GM19035 (cell line): Measurements from ENCODE around the gene KCNN4.
"Not testable (repeated sequence)": the region's sequence is repeated elsewhere in the genome, so short reads cannot be mapped to it uniquely, and the experiment has no call there.

Source experiments
- ATAC-seq: cut with Tn5 transposase; IDR thresholded peaks from one replicate; pipeline ENCODE4 v1.9.1; 2021; ENCODE audit not compliant: unreplicated experiment

Gene KCNN4

DNA sequence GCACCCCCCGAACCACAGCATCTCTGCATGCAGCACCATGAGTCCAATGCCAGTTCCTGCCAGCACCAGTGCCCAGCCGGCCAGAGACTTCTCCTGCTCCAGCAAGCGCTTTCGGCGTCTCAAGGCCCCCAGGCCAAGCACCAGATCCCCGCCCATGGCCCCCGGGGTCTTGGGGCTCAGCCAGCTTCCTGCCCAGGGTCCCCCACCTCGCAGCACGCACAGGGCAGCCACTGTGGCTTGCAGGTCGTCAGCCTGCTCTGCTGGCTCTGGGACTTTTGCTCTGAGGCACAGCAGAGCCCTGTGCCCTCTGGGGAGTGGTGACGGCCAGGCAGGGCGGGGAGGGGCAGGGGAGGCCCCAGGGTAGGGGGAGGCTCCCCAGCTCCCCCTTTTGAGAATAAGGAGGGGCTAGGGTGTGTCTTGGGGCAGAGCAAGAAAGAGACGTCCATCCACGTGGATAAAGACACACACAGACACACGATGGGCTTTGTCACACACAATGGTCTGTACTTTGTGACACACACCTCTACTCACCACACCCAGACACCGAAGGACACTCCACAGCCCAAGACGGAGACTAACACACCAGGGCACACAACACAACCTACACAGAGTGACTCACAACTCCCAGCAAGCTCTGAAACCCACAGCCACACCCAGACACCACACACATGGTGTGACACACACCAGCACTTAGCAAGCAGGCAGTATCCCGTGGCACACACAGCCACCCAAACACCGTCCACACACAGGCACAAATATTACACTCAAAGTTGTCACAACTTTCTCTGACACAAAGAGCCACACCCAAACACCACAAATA, at the start of gene KCNN4:
TSS of gene KCNN4 (minus strand) at position 268 of the 820 bp plus-strand sequence. CDS start at position 156, 112 bp downstream.
- ATAC-seq = peak; percentile 46

DNA sequence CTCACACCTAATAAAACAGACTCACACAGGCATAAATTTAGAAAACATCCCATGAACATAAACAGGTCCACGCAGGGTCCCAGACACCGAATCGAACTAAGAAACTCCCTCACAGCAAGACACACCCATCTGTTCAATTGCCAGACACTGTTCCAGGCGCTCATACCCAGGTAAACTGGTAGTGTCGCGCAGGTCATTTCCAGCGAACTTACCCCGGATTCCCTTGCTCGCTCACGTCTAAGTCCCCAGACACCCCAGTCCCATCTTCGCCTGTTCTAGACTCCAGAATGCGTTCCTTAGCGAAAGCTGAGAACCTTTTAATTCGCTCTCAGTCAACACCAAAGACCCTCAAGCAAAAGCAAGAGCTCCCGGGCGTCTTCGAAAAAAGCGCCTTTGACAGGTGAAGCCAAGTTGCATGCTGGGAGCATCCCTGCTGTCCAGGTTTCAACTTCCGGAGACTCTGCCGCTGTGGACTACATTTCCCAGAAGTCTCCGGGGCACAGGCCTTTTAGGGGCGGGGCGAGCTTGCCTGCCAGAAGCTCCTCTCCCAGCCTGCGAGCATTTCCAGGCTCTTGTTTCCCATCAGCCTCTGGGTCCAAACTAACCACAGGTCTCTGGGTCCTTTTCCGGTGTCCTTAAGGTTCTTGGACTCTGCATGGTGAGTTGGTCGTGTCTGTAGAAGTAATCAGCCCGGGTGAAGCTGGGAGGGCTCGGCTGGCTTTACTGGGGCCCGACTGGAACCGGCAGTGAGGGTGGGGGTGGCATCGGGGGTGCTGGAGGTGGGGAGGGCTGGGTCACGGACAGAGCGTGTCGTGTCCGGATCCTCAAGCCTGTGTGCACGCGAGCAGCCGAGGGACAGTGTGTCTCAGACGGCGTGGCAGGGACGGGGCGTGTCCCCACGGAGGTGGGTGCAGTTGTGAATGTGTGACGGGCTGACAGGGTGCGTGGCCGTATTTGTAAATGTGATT, 46.3 kb upstream of the KCNN4 start, which contains the start of gene ZNF283:
TSS of gene ZNF283 (plus strand) at position 535 of the 968 bp plus-strand sequence. CDS start 6,184 bp downstream, outside the sequence.
- ATAC-seq = peak; percentile 76

DNA sequence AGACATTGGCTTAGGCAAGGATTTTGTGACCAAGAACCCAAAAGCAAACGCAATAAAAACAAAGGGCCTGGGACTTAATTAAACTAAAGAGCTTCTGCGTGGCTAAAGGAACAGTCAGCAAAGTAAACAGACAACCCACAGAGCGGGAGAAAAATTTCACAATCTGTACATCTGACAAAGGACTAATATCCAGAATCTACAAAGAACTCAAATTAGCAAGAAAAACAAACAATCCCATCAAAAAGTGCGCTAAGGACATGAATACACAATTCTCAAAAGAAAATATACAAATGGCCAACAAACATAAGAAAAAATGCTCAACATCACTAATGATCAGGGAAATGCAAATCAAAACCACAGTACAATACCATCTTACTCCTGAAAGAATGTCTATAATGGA, 43.8 kb upstream of the KCNN4 start:
- not testable (repeated sequence) for ATAC-seq

DNA sequence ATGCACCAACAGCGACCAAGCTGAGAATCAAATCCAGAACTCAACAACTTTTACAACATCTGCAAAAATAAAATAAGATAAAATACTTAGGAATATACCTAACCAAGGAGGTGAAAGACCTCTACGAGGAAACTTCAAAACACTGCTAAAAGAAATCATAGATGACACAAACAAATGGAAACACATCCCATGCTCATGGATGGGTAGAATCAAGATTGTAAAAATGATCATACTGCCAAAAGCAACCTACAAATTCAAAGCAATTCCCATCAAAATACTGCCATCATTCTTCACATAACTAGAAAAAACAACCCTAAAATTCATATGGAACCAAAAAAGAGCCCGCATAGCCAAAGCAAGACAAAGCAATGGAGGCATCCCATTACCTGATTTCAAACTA, 43.1 kb upstream of the KCNN4 start:
- ATAC-seq = not testable (repeated sequence)

DNA sequence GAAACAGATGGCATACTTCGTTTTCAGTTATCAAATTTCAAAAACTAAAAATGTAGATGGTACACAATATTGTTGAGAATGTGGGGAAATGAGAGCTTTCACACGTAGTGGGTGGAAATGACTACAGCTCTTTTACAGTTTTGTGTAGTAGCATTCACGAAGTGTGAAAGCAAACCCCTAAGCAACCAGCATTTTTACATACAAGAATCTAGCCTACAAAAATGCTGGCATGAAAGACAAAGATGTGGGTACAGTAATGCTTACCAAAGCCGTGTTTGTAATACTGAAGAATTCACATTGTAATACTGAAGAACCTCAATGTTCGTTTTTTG, 40.1 kb upstream of the KCNN4 start:
- no peak for ATAC-seq

DNA sequence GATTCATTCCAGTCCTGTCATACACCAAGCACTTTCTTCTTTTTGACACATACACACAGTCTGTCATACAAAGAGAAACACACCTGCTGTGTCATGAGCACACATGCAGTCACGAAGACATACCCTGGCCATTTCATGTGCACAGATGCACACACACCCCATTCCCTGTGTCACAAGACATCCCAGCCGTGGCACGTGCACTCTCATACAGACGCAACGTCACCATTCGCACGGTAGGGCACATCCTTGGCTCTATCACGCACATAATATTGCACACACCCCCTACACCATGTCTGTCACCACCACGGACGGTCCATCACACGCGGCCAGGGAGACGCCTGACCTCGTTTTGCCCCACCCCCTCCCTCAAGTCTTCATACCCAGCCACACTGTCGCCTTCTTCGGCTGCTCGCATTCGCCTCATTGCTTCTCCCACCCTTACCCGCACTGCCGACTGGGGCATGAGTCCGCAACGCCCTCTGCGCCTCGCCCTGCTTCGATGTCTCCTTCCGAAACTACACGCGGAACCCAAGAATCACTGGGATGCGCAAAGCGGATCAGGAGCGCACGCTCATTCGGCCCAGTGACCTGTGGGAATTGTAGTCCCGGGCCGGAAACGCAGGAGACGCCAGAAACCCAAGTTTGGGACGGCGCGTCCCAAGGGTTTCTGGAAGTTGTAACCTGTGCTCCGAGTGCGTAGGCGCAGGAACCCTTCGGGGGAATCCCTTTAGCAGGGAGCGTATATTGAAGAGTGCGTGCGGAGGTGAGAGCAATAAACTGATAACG, 39.5 kb upstream of the KCNN4 start:
- no peak for ATAC-seq

DNA sequence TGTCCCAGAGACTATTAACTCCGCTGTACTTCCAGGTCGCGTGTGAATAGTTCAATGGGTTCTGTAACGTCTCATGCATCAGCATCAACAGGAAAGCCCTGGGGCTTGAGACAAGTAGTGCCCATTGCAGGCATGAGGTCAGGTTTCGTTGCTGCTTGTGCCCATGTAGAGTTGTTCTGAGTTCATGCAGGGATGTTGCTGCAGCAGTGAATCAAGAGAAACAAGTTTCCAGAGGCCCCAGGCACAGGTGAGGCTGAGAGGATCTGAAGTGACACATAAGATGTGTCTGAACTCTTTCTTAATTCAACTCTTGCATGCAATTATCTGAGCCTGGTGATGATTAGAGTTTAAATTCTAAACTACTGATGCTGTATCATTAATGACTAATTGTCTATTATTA, 37.7 kb upstream of the KCNN4 start:
- ATAC-seq = no peak

DNA sequence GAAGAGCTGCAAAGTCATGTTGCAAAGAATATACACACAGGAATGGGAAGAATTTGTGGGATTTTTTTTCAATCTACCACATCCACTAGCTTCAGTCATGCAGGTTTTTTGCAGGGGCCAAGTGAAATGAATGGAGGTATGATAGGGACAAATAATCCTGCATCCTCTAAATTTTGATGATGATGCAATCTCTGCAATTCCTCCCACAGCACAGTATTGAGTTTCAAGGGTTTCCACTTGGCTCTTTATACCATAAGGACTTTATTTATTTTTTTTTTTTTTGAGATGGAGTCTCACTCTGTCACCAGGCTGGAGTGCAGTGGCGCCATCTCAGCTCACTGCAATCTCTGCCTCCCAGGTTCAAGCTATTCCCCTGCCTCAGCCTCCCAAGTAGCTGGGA, 36.7 kb upstream of the KCNN4 start:
- ATAC-seq = not testable (repeated sequence)

DNA sequence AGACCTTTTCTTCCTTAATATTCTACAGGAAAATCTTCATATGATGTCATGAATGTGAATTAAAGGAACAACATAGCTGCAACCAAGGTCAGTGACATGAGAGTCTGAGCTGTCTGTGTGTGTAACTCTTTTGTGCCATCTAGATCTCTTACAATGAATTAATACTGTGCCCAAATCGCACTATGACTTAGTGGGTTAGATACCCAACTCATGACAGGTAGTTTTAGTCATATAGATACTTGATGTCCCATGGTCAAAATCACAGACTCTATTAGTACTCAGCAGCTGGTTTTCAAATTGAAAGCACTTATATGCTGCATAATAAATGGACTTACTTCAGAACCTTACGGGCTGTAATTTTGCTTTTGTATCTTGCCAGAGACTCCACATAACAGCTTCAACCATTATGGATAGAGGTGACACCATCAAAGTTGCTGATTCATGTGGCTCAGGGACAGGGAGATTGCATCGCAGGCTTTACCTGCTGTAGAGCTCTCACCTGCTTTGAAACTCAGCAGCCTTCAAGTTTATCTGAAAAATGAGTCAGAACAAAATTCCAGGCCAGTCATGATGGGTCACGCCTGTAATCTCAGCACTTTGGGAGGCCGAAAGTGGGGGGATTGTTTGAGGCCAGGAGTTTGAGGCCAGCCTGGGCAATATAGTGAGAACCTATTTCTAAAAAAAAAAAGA, 34.0 kb upstream of the KCNN4 start:
- no peak for ATAC-seq

DNA sequence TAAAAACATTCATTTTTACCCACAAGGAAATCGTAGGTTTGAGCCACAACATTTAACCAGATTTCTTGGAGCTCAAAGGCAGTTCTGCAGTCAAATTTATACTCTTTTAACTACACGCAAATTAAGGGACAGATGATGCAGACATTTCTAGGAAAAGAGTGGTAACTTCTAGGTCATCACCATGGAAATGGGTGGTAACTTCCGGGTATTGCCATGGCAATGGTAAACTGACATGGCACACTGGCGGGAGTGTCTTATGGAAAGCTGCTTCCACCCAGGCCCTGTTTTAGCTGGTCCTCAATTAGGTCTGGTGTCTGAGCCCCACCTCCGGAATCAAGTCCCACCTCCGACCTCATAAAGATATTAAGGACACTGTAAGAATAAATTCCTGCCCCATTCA, 31.9 kb upstream of the KCNN4 start:
- no peak for ATAC-seq

DNA sequence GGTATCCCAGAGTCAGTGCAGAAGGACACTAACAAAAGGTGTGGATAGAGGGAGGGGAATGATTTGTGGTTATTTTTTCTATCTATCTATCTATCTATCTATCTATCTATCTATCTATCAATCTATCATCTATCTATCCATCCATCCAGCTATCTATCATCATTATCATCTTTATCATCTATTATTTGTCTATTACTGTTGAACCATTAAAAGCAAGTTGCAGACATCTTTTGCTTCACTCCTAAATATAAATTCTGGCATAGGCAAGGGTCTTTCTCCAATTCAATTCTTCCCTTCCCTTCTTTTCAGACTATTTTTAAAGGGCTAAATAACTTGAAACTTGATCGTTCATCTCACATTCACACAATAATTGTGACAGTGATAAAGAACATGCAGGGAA, 31.5 kb upstream of the KCNN4 start:
- ATAC-seq = no peak

DNA sequence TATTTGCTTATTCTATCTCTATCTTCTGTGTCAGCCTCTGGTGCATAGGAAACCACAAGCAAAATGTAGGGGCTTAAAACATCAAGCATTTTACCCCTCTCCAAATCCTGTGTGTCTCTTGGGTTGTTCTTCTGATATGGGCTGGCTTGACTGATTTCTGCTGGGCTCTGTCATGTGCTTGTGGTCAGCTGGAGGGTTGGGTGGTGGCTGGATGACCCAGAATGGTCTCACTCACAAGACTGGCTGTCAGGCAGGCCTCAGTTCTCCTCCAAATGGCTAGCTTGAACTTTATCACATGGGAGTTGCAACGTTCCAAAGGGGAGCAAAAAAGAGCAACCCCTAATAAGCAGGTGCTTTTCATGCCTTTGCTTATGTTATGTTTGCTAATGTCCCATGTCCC, 31.1 kb upstream of the KCNN4 start:
- ATAC-seq = no peak

DNA sequence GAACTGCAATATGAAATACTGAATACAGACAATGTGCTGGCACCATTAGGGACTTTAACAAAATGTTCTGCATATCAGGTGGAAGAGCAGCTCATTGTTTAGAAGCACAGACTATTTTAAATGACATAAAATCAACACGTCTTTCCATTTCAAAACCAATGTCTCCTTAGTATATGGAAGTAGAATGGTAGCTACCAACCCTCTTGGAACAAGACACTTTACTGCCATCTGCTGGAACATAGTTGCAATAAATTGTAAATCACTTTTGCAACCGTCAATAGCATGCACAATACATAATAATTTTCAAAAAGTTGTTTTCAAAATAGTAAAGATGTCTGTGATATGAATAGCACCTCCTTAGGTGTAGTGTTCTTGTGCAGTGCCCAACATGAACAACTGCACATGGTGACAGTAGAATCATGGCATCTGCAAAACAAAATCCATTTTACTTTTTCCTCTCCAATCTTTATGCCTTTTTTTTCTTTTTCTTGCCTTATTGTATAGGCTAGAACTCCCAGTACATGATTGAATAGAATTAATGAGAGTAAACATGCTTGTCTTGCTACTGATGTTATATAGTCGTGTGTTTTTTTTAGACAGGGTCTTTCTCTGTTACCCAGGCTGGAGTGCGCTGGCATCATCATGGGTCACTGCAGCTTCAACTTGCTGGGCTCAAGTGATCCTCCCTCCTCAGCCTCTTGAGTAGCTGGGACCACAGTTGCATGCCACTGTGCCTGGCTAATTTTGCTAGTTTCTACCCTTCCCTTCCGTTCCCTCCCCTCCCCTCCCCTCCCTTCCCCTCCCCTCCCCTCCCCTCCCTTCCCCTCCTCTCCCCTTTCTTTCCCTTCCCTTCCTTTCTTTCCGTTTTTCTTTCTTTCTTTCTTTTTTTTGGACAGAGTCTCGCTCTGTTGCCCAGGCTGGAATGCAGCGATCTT, 29.3 kb upstream of the KCNN4 start:
- ATAC-seq = no peak

DNA sequence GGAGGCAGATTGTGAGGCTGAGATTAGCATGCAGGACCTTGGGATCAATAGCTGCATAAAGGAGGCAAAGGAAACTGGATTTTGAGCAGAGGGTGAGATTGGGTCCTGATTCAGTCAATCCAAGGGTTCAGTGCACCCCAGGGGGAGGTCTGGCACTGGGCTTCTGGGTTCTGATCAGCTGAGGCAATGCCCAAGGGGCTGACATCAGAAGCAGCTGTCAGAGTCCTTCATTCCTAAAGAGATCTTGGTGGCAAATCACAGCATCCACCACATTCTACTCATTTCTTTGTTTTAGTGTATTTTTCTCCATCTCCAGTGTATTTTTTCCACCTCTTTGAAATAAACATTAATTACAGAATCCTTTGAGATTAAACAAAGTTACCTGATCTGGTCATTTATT, 26.9 kb upstream of the KCNN4 start:
- no peak for ATAC-seq

DNA sequence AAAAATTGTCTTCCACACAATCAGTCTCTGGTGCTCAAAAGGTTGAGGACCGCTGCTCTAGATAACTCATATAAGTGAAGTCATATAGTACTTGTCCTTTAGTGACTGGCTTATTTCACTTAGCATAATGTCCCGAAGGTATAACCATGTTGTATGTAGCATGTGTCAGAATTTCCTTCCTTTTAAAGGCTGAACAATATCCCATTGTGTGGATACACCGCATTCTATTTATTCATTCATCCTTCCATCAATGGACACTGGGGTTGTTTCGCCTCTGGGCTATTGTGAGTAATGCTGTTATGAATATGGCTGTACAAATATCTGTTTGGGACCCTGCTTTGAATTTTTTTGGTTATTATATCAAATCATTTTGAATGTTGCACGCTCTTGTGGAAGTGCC, 26.1 kb upstream of the KCNN4 start:
- ATAC-seq = no peak

DNA sequence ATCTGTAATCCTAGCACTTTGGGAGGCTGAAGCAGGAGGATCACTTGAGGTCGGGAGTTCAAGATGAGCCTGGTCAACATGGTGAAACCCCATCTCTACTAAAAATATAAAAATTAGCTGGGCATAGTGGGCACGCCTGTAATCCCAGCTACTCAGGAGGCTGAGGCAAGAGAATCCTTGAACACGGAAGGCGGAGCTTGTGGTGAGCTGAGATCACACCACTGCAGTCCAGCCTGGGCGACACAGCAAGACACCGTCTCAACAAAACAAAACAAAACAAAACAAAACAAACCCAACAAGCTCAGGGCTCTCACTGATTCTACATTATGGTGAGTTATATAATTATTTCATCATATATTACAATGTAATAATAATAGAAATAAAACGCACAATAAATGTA, 25.6 kb upstream of the KCNN4 start:
- ATAC-seq = not testable (repeated sequence)

DNA sequence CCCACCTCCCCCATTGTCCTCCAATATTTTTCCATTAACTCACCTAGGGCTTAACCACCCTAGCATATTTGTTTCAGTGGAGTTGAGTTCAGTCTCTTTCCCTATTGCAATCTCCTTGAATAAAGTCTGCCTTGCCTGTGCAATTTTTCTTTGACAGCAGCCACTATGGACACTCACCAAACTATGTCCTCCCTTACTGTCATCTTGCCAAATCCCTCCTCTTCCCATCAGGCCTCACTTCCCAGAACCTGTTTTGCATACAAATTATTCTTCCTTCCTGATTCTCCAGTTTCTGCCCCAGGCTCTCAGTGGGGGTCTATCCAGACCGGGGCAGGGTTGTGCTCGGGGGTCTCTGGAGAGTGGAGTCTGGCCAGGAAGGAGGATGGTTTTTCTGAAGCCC, 23.7 kb upstream of the KCNN4 start:
- ATAC-seq = no peak

DNA sequence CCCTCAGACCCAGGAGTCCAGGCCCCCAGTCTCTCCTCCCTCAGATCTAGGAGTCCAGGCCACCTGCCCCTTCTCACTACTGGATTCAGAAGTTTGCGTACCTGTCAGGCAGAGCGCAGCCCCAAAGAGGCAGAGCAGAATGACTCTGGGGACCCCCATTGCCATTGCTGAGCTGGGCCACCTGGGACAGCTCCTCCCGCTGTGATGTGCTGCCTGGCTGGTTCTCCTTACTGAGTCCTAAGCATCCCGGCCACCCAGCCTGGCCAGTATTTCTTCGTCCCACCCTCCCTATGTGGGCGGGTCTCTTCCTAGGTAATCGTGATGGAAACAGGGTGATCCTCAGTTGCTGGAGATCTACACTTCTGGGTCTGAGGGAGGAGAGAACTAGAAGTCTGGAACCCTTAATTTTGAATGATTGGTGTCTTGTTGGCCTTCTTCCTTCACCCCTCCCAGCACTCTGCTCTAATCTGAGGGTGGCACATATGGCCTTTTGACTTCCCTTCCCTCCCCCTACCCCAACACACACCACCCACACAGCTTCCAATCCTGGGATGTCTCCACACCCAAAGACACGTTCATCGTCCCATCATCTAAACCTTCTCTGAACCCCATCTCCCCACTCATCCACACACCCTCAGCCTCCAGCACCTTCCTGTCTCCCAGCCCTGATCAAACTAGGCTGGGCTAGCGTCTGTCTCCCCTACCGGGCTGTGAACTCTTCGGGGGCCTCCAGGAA, 21.6 kb upstream of the KCNN4 start, which contains the start of gene LYPD5:
TSS of gene LYPD5 (minus strand) at position 232 of the 736 bp plus-strand sequence. CDS start at position 165, 67 bp downstream.
- no peak for ATAC-seq
